Prostate gland (tissue), 2 donors: Measurements from ENCODE around the gene NISCH.

Source experiments
- CTCF ChIP-seq, 4 experiments: fragments of 200-600 bp in 2 of 4; fragments of 450-650 bp in 2 of 4; sonication (generic) in 2 of 4; IDR thresholded peaks; 1 replicate in 3 of 4; 2 replicates in 1 of 4; pipeline ENCODE4 v1.5.1; 2016 to 2019; ENCODE audit warnings: antibody characterized with exemption in 4 of 4, mild to moderate bottlenecking in 2 of 4, moderate library complexity in 2 of 4
- POLR2A ChIP-seq: fragments of 450-650 bp; IDR thresholded peaks from one replicate; pipeline ENCODE4 v1.6.1; 2016; ENCODE audit warnings: antibody characterized with exemption, mild to moderate bottlenecking

- no peak for TF ChIP-seq CTCF (IDR thresholded peaks at IDR 0.05)
- TF ChIP-seq POLR2A, result no peak
Measured at GRCh38 chr3:52454938-52455282, 494 bp upstream of the NISCH start.
